GM18520 (cell line): ENCODE measurements around the gene WNT9A.

Experiments
- ATAC-seq: cut with Tn5 transposase; IDR thresholded peaks from one replicate; pipeline ENCODE4 v1.9.1; 2021; ENCODE audit not compliant: unreplicated experiment

Gene WNT9A

DNA sequence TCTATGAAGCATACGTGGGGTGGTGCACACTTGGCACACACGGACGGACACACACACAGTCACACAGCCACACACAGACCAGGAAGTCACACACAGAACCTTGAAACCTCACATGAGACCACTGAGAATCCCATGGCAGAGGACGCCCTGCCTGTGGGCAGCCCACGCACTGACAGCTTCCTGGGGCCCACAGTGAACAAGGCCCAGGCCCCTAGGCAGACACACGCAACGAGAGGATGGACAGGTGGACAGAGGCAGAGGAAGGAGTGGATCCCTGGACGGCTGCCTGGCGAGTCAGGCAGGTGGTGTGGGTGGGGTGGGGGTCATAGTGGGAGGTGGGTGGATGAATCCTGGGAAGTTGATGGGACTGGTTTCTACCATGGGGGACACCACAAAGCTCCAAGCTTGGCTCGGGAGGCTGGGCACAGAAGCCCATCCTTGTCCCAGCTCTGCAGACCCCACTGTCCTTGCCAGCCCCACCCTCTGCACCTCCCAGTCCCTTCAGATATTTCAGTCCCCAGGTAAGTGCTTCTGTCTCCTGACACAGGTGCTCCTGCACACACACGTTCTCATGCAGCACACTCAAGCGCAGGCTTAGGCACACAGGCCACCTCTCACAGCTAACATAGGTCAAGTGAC lies 49.1 kb downstream of the WNT9A start:
- no peak for ATAC-seq

DNA sequence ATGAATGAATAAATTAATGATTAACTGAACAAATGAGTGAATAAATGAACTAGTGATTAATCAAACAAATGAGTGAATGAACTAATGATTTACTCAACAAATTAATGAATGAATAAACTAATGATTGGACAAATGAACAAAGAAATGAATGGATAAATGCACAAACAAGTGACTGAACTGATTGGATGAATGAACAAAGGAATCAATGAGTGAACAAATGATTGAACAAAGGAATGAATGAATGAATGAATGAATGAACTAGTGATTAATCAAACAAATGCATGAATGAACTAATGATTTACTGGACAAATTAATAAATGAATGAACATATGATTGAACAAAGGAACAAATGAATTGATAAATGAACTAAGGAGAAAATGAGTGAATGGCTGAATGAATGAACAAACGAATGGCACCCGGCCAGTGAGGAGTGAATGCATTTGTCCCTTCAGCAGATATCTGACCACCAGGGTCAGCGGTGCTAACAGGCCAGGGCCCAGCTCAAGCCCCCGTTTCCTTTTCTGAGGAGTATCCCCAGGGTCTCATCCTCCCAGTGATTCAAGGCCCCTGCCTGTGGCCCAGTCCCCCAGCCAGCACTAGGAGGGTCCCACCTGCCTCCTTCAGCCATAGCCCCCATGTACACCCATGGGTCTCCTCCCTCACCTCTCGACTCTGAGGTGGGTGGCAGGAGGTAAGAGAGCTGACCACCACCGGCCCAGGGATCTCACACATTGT lies 49.9 kb downstream of the WNT9A start:
- ATAC-seq: no peak

DNA sequence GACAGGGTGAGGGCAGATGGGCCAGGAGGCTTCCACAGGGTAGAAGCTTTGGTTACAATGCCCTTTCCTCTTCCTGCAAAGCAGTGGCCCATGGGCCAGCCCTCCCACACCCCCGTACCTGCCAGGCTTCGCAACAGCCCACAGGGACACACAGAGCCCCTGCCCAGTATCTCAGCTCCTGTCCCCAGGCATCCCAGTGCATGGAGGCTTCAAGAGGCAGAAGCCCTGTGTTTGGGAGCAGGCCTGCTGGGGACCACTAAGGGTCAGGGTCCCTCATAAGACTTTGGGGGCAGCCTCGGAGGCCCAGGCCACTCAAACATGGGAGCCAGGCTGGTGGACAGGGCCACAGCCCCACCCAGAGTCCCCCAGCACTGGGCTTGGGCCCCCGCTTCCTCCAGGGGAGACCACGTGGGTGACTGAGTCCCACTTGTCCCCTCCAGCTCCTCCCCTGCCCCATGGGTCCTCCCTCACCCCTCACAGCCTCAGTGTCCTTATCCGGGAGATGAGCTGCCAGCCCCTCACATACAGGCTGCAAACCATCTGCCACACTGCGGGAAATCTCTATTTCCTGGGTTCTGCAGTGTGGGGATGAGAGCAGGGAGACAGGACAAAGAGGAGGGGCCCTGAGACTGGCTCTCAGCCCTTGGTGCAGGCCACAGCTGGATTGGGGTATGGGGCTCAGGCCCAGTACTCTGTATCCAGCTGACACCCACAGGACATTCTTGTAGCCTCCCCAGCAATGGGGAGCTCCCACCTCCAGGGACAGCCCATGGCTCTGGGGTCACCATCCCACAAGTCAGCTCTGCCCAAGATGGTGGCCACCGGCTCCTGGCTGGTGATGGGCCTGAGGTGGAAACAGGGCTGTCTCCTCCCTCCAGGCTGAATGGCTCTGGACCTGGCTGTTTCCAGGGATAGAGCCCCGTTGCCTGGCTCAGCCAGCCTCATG lies 50.7 kb downstream of the WNT9A start:
- ATAC-seq: no peak

DNA sequence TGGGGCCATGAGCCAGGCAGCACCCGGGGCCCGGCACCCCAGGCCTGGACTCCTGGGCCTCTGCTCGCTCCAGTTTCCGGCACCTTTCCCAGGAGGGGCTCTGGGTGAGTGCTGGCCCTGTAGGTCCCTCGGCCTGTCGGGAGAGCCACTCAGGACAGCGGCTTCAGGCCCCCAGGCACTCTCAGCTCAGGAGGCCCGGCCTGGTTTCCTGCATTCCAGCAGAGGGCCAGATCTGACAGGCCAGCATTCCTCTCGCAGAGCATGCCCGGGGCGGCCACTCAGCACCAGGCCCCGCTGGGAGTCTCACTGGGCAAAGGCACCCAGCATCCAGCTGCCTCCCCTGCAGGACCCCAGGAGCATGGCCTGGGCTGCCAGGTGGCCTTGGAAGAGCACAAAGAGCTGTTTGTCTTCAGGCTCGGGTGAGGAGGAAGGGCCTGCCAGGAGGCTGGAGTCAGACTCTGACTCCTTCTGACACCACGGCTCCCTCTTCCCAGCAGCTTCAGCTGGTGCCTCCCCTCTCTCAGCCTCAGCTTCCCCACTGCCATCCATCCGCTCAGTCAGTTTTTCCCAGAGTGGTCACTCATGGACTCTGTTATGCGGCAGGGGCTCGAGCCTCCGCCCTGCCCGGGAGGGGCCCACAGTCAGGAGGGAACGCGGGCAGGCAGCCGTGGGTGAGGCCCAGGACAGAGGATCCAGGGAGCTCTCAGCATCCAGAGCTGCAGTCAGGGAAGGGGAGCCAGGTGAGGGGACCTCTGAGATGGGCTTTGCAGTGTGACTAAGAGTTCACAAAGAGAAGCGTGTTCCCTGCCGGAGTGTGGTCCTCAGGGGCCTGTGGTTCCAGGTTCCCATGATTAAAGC lies 51.7 kb downstream of the WNT9A start:
- no peak for ATAC-seq

DNA sequence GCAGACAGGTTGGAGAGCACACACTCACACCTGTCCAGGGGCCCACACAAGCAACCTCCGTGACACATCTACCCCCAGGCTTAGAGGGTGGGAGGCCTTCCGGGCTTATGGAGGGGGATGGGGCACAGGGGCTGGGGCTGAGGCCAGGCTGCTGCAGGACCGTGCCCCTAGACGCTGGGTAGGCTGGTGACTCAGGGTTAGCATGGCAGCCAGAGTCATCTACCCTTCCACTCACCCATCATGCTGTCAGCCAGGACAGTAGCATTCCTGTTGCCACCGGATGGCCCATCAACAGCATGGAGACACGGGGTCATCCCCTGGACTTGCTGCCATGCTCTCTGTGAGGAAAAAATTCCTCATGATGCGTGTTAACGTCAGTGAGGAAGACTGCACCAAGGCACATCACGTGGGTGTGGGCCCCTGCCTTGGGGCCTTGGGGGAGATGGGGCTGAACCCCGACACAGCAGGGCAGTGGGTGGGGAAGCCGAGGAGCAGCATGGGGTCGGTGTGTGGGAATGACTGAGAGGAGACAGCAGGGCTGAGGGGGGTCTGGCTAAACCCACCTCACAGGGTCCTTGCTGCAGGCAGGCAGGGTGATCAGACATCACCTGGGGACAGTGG lies 52.8 kb downstream of the WNT9A start:
- ATAC-seq: no peak

DNA sequence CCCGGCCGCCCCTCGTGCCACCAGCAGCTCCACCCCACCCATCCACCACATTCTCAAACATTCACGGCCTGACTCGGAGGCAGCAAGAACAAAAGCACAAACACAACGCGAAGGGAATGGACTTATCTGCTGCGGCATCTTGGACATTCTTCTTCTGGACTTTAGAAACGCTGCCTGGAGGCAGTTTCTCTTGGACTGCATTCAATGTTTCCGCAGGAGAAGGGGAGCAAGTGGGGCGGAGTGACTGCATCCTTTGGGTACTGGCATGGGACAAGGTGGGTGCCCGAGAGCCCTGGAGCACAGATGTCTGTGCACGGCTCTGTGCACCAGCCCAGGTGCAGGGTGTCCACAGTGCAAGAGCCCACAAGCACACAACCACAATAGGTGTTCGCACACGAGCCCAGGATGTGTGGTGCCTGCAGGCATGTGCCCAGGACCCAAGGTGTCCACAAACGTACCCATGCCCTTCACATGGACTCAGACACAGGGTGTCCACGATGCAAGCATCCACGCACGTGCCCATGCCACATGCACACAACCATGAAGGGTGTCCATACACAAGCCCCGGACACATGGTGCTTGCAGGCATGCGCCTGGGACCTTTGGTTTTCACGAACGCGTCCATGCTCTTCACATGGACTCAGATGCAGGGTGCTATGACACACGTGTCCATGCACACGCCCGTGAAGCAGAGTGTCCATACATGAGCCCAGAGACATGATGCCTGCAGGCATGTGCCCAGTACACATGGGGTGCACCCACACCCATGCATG lies 53.6 kb downstream of the WNT9A start:
- ATAC-seq: no peak

DNA sequence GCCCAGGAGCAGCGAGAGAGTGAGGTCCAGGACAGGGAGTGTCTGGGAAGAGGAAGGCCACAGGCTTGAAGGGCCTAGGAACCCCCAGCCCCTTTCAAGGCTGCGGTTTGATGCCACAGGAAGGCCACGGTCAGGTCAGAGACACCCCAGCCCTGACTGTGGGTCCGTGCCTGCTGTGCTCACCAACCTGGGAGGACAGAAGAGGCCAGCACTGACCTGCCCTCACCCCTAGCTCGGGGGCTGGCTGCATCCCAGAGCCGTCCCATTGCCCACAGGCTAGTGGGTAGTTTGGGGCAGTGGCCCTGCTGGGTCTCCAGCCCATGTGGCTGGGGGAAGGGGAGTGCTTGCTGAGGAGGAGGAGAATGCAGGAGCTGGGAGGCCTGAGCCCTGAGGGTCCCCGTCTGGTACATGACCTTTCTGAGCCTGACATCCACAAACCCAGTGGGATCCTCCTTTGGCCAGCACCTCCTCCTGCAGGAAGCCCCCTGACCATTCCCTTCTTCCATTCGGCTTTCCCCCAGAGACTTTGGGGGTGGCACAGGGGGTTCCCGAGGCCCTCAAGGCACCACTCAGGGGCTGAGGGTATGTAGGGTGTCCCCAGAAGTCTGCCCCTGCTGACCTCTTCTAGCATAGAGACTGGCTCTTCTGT lies 54.3 kb downstream of the WNT9A start:
- ATAC-seq: no peak

DNA sequence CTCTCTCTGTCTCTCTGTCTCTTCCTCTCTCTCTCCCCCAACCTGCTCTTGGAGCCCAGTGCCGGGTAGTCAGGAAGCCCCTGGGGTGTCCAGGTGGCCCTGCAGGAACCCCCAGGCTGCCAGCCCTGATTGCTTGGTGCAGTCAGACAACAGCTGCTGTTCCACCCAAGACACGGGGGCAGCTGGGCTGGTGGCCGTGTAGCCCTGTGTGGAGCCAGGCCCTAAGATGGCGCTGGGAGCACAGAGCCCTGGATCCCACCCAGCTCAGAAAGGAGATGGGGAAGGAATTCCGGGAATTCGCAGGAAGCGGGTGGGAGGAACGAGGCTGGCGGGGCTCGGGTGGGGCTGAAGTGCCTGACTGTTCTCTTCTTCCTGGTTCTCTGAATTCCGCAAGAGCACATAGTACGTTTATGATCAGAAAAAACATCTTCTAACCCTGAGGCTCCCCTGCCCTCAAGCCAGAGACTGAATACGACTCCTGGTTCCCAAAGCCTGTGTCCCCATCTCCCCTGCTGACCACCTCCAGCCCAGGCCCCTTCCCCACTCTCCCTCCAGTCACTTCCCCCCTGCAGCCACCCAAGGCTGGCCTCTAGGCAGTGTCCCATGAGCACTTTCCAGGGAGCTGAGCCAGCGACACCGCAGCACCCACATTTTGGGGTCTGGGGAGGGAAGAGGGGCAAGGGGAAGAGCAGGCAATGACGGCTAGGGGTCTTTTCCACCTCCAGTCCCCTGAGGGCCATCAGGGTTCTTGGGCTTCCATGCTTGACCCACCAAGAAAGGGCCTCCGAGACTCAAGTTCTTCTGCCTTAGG lies 55.0 kb downstream of the WNT9A start:
- ATAC-seq: no peak

DNA sequence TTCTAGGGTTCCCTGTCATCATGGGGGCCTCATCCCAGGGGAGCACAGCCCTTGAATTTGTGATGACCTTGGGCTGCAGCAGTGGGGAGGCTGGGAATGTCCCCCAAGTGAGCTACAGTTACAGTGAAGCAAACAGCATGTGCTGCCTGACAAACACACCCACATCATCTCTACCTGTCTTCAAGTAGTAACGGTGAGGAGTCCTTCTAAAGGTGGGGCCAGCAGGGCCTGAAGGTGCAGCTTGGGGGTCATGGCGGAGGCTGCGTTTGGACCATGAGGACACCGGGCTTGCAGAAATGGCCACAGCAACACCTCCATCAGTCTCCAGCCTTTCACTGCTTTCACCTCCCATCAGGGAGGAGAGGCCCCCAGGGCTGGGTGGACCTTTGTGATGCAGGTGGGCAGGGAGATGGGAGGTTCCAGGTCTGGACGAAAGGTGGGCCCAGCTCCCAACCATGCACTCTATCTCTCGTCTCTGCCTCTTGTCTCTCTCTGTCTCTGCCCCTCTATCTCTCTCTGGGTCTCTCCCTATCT lies 55.7 kb downstream of the WNT9A start:
- no peak for ATAC-seq

DNA sequence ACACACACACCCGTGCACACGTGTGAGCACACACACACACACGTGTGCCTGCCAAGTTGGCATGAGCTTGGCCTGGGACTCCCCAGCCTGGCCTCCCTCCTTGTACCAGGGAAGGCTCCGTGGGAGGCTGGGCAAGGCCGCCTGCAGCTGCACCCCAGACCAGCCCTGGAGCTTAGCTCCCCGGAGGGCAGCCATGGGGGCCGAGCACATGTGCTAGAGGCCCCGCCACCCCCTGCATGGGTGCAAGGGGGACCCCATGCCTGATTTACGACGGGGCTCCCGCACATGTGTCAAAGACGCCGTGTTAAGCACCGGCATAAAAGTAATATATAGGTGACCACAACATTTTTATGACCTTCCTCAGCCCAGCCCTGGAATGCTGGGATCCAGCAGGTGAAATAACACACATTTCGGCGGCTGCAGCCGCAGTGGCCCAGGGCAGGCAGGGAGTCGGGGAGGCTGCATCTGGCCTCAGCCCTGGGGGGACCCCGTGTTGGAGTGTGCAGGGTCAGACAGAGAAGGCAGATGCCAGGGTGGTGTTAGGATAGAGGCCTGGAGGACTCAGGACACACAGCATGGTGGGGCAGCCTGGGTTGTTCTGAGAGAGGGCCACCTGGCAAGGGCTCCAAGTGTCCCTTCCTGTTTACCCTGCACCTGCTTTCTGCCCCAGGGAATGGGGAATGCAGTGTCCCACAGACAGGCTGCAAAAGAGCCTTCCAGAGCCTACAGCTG lies 56.3 kb downstream of the WNT9A start:
- ATAC-seq: no peak

DNA sequence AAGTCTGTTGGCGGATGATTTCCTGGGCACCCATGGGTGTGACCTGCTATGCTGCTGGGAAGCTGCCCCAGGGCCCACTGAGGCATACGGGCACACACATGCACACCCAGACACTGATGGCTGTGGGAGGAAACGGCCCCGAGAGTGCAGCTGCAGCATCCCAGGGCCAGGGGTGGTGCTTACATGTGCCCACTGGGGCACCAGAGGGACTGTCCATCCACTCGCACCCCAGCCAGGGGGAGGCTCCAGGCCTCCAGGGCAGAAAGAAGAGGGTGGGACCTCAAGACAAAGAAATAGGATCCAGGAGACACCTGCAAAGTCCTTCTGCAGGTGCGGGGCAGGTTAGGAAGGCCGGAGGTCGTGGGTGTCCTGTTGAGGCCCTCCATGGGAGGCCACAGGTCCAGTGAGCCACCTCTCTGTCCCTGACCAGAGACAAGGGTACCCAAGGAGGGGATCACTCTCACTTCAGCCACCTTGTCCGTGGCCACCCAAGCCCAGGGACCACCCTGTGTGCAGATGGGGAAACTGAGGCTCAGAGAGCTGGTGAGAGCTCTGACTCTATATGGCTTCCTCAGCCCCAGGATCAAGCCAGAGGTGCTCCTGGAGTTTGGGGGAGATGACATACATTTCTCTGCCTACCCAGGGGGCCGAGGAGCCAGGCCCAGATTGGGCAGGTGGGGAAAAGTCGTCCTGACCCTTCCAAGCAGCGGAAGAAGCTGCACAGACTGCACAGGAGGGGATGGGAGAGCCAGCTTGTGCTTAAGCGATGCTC lies 57.1 kb downstream of the WNT9A start:
- no peak for ATAC-seq

DNA sequence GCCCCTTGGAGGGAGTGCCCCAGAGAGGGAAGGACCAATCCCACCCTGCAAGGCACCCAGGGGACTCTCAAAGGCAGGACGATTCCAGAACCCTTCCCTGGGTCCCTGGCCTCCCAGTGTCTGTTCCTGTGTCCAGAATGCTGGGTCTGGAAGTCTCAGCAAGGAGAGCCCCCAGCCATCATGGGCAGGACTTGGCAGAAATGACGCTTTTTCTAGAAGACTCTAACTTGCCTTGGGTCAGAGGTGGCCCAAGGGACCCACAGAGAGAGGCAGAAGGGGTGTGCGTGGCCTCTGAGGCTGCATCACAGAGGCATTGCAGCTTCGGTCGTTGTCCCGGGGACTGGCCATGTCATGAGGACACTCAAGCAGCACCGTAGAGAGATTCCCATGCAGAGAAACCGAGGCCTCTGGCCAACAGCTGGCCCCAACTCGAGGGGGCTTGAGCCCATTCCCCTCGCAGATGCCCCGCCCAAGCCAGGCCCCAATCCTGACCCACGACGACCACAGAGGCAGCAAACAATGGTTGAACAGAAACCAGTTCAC lies 57.8 kb downstream of the WNT9A start:
- no peak for ATAC-seq

DNA sequence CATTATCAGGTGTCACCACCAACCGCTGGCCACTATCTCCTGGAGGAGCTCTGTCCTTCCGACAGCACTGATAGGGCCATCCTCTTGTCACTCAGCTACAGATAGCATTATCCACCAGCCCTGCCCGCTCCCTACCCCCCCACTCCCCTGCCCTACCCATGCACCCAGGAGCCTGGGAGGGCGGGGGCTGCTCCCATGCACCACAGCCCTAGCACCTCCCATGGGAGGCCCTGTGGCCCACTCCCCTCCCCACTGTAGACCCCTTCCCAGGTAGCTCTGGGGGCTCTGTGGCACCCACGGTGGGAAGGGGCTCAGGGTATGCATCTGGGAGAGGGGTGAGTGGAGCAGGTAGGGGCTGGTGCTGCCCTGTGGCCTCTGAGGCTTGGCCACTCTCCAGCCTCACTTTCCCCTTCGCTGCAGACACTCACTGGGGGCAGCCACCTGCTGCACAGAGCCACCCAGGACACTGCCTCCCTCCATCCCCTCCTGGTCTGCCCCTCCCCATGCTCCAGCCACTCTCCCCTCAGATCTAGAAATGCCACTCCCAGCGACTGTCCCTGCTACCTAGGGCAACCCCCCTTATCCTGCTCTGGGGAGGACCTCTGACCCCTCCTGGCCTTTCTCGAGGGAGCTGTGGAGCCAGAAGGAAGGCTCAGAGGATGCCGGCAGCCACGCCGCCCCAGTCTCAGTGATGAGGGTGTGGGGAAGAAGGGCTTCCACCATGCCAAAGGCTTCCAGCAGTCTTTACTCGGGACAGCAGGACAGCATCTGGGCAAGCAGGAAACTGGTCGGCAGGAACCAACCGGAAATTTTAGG lies 58.5 kb downstream of the WNT9A start:
- no peak for ATAC-seq

DNA sequence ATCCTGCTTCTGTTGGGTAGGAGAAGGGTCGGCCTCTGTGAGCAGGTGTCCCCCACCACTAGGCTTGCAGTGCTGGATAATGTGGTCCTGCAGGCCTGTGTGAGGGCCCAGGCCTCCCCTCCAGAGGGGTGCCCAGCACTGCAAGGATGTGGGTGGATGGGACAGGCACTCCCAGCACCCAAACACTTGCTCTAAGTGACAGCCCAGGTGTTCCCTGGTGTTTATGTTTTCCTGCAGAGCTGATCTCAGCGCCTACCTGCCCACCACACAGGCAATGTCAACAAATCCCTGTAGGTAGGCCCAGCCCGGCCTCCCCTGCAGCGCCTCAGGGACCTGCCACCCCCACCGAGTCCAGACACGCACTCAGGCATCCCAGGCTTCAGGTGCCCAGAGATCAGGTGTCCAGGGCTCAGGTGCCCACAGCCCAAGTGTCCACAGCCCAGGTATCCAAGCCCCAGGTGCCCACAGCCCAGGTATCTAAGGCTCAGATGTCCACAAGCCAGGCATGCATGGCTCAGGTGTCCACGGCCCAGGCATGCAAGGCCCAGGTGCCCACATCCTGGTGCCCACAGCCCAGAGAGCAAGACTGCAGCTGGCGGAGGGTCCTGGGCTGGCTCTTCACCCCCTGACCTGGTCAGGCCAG lies 59.2 kb downstream of the WNT9A start:
- no peak for ATAC-seq
